Measurements from ENCODE around the gene PGP. TPM values are rescaled to one million over a fixed set of nuclear protein-coding genes. Genes with fewer than 3 reads are reported as not detected.
"Not testable (repeated sequence)": the region's sequence is repeated elsewhere in the genome, so short reads cannot be mapped to it uniquely, and the experiment has no call there.

The PGP gene, protein sequence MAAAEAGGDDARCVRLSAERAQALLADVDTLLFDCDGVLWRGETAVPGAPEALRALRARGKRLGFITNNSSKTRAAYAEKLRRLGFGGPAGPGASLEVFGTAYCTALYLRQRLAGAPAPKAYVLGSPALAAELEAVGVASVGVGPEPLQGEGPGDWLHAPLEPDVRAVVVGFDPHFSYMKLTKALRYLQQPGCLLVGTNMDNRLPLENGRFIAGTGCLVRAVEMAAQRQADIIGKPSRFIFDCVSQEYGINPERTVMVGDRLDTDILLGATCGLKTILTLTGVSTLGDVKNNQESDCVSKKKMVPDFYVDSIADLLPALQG
- 14.1 and 14.4 TPM in 2 replicates for total RNA-seq

DNA sequence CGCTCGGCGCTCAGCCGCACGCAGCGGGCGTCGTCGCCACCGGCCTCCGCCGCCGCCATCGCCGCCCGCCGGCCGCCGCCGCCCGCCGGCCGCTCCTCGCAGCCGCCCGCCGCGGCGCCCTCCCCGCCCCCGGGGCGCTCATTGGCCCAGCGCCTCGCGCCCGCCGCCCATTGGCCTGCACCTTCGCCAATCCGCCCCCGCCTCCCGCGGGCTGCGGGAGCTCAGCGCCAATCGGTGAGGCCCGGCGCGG lies at the start of gene PGP:
Gene PGP, minus strand, starts transcription at position 122 of the 250 bp plus-strand sequence. Its CDS starts 63 bp downstream, at position 59.
- peak within 1 kb of the TSS; percentile 81 for H3K4me3 ChIP-seq (ENCODE audit: insufficient read depth, low read length)
- H3K4me2 ChIP-seq (ENCODE audit: insufficient read depth, low read length) = peak within 1 kb of the TSS; percentile 100
- TF ChIP-seq, protein P1, sequence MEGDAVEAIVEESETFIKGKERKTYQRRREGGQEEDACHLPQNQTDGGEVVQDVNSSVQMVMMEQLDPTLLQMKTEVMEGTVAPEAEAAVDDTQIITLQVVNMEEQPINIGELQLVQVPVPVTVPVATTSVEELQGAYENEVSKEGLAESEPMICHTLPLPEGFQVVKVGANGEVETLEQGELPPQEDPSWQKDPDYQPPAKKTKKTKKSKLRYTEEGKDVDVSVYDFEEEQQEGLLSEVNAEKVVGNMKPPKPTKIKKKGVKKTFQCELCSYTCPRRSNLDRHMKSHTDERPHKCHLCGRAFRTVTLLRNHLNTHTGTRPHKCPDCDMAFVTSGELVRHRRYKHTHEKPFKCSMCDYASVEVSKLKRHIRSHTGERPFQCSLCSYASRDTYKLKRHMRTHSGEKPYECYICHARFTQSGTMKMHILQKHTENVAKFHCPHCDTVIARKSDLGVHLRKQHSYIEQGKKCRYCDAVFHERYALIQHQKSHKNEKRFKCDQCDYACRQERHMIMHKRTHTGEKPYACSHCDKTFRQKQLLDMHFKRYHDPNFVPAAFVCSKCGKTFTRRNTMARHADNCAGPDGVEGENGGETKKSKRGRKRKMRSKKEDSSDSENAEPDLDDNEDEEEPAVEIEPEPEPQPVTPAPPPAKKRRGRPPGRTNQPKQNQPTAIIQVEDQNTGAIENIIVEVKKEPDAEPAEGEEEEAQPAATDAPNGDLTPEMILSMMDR (IDR thresholded peaks at IDR 0.05; ENCODE audit: extremely low read depth, low read depth, low read length) = no peak
- H3K9me3 ChIP-seq (ENCODE audit: low read depth, low read length) = no peaks in the 10 kb centered on the region
- H4K20me1 ChIP-seq (ENCODE audit: insufficient read depth, low read length) = no peaks in the 10 kb centered on the region
- no peak for DNase-seq (ENCODE audit: insufficient read length, low spot score, missing footprints)
- peaks cover 4% of the 10 kb centered on the region for H3K36me3 ChIP-seq (ENCODE audit: insufficient read depth, low read length)
- H3K27ac ChIP-seq (ENCODE audit: low read depth, low read length) = peak within 1 kb of the TSS; percentile 88
- H3K79me2 ChIP-seq (ENCODE audit: insufficient read depth, low read length) = peaks cover 28% of the 10 kb centered on the region
- no peaks in the 10 kb centered on the region for H3K27me3 ChIP-seq (ENCODE audit: insufficient read depth, low read length)
- peaks cover 17% of the 10 kb centered on the region for H3K4me1 ChIP-seq (ENCODE audit: insufficient read depth, low read length)
- peak within 1 kb of the TSS; percentile 95 for H2AFZ ChIP-seq (ENCODE audit: low read length)

DNA sequence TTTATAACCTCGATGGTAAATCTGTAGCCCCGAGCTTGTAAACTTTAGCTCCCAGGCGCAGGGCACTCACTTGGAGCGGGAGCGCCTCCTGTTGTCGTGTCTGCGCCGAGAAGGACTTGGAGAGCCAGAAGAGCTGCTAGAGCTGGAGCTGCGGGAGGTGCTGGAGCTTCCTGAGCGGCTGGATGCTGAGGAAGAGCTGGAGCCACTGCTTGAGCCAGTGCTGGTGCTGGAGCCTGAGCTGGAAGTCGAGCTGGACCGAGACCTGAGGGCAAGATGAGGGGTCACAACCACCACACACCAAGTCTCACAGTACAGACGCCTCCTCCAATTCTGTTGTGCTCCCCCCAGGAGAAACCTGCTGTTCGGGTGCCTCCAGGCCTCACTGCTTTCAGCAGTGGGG lies 48.4 kb upstream of the PGP start:
- peaks cover 12% of the 10 kb centered on the region for H3K4me1 ChIP-seq (ENCODE audit: insufficient read depth, low read length)
- DNase-seq (ENCODE audit: insufficient read length, low spot score, missing footprints) = peak; percentile 54
- not testable (repeated sequence) for H3K4me3 ChIP-seq (ENCODE audit: insufficient read depth, low read length); H3K9me3 ChIP-seq (ENCODE audit: low read depth, low read length); H2AFZ ChIP-seq (ENCODE audit: low read length); H3K4me2 ChIP-seq (ENCODE audit: insufficient read depth, low read length); H3K27ac ChIP-seq (ENCODE audit: low read depth, low read length); H3K27me3 ChIP-seq (ENCODE audit: insufficient read depth, low read length)
- H3K36me3 ChIP-seq (ENCODE audit: insufficient read depth, low read length) = peaks cover 65% of the 10 kb centered on the region
- H3K79me2 ChIP-seq (ENCODE audit: insufficient read depth, low read length) = peaks cover 88% of the 10 kb centered on the region
- peaks cover 55% of the 10 kb centered on the region for H4K20me1 ChIP-seq (ENCODE audit: insufficient read depth, low read length)

DNA sequence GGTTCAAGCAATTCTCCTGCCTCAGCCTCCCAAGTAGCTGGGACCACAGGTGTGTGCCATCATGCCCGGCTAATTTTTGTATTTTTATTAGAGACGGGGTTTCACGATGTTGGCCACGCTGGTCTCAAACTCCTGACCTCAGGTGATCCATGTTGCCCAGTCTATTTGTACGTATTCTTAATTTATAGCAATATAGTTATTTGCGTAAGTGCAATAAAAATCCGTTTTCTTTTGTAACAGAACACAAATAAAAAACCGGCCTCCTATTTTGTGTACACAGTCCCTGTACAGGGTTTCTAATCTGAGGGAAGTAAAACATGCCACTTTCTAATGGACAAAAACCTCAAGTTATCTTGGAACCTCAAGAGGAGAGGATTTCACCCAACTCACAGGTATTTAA lies 45.6 kb upstream of the PGP start:
- Histone ChIP-seq H3K9me3 (ENCODE audit: low read depth, low read length) (no peaks in the 10 kb centered on the region), H3K4me1 (ENCODE audit: insufficient read depth, low read length) (no peaks in the 10 kb centered on the region), H3K4me2 (ENCODE audit: insufficient read depth, low read length) (no peak overlapping the region), H3K36me3 (ENCODE audit: insufficient read depth, low read length) (peaks cover 87% of the 10 kb centered on the region), H3K27ac (ENCODE audit: low read depth, low read length) (no peak overlapping the region), H3K27me3 (ENCODE audit: insufficient read depth, low read length) (no peaks in the 10 kb centered on the region), H3K4me3 (ENCODE audit: insufficient read depth, low read length) (no peak overlapping the region), H2AFZ (ENCODE audit: low read length) (no peak overlapping the region), H4K20me1 (ENCODE audit: insufficient read depth, low read length) (peaks cover 51% of the 10 kb centered on the region), H3K79me2 (ENCODE audit: insufficient read depth, low read length) (peaks cover 84% of the 10 kb centered on the region)
- TF ChIP-seq, protein P1 (IDR thresholded peaks at IDR 0.05; ENCODE audit: extremely low read depth, low read depth, low read length) = no peak
- no peak for DNase-seq (ENCODE audit: insufficient read length, low spot score, missing footprints)

DNA sequence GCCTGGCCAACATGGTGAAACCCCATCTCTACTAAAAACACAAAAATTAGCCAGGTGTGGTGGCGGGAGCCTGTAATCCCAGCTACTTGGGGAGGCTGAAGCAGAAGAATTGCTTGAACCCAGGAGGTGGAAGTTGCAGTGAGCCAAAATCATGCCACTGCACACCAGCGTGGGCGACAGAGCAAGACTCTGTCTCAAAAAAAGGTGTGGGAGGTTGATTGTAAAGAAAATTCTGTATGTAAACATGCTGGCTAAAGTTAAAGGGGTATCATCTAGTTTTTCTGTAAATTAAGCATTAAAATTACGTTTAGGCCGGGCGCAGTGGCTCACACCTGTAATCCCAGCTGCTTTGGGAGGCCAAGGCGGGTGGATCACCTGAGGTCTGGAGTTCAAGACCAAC lies 43.9 kb upstream of the PGP start:
- Histone ChIP-seq H3K79me2 (ENCODE audit: insufficient read depth, low read length) (peaks cover 69% of the 10 kb centered on the region), H3K36me3 (ENCODE audit: insufficient read depth, low read length) (peaks cover 92% of the 10 kb centered on the region)
- not testable (repeated sequence) for DNase-seq (ENCODE audit: insufficient read length, low spot score, missing footprints)

DNA sequence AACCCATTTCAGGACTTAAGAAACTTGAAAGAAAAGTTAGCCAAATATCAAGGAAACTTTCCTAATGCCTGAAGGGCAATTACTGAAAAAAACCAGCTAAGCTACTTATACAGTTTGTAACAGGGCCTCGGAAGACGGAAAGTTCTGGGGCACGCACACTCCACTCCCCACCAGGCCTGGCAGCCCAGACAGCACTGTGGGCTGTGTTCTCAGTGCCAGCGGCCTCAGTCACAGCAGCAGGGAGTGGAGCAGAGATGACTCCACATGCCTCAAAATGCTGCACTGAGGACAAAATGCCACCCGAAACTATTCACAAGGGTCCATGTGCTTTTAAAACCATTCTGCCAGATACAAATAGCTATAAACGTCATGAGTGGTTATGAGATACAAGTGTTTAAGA lies 43.1 kb upstream of the PGP start:
- H3K79me2 ChIP-seq (ENCODE audit: insufficient read depth, low read length) = peaks cover 61% of the 10 kb centered on the region
- no peak for DNase-seq (ENCODE audit: insufficient read length, low spot score, missing footprints)
- H4K20me1 ChIP-seq (ENCODE audit: insufficient read depth, low read length) = peaks cover 30% of the 10 kb centered on the region
- no peaks in the 10 kb centered on the region for H3K27me3 ChIP-seq (ENCODE audit: insufficient read depth, low read length)
- H3K4me2 ChIP-seq (ENCODE audit: insufficient read depth, low read length) = no peak overlapping the region
- no peak overlapping the region for H2AFZ ChIP-seq (ENCODE audit: low read length)
- H3K4me1 ChIP-seq (ENCODE audit: insufficient read depth, low read length) = no peaks in the 10 kb centered on the region
- H3K9me3 ChIP-seq (ENCODE audit: low read depth, low read length) = no peaks in the 10 kb centered on the region
- H3K36me3 ChIP-seq (ENCODE audit: insufficient read depth, low read length) = peaks cover 93% of the 10 kb centered on the region
- no peak overlapping the region for H3K27ac ChIP-seq (ENCODE audit: low read depth, low read length)
- no peak overlapping the region for H3K4me3 ChIP-seq (ENCODE audit: insufficient read depth, low read length)
- TF ChIP-seq, protein P1 (IDR thresholded peaks at IDR 0.05; ENCODE audit: extremely low read depth, low read depth, low read length) = no peak

More for the DNA sequence above, 43.9 kb upstream of the PGP start:
- peaks cover 36% of the 10 kb centered on the region for H4K20me1 ChIP-seq (ENCODE audit: insufficient read depth, low read length)
- H3K4me3 ChIP-seq (ENCODE audit: insufficient read depth, low read length); H2AFZ ChIP-seq (ENCODE audit: low read length); H3K9me3 ChIP-seq (ENCODE audit: low read depth, low read length); H3K4me2 ChIP-seq (ENCODE audit: insufficient read depth, low read length); H3K4me1 ChIP-seq (ENCODE audit: insufficient read depth, low read length); H3K27me3 ChIP-seq (ENCODE audit: insufficient read depth, low read length); H3K27ac ChIP-seq (ENCODE audit: low read depth, low read length): not testable (repeated sequence)

Data from osteoblast (primary cell).